OCI-LY7 (cell line): ENCODE data around the gene ULBP3. TPM values are rescaled to one million over a fixed set of nuclear protein-coding genes. Genes with fewer than 3 reads are reported as not detected.
A peak's percentile ranks its signal among the peaks of the same experiment; 100 is the strongest.

Experiments
- BruUV-seq: library from RNA; stranded (reverse); fragments of 400-500 nt; replicated peaks from 2 replicates; lab custom pipeline; 2021; lab: Mats Ljungman, UMichigan
- CTCF ChIA-PET: fragments of 300-600 bp; sonication (Branson Sonifier 250); formaldehyde crosslinking; loops from one replicate; lab custom pipeline; 2022; ENCODE audit warnings: antibody characterized with exemption; ENCODE audit not compliant: unreplicated experiment; lab: Charles Lee
- POLR2A ChIA-PET: fragments of 300-600 bp; sonication (Branson Sonifier 250); formaldehyde crosslinking; loops from one replicate; lab custom pipeline; 2022; ENCODE audit warnings: antibody characterized with exemption; lab: Charles Lee
- DNase-seq: peaks from one replicate; pipeline ENCODE4 v3.0.0-alpha.2; 2015; ENCODE audit warnings: low spot score
- H2AFZ ChIP-seq: fragments of 200-600 bp; sonication (generic), shearing (Covaris generic); 2 replicates; pipeline ENCODE4 v1.6.1; 2014; ENCODE audit warnings: mild to moderate bottlenecking, antibody characterized with exemption, low read length, moderate library complexity
- H3K27ac ChIP-seq: fragments of 200-600 bp; sonication (generic); 2 replicates; pipeline ENCODE4 v1.5.1; 2014; ENCODE audit warnings: mixed run types, low read depth, mild to moderate bottlenecking, moderate library complexity, low read length, inconsistent platforms; ENCODE audit not compliant: poor library complexity, severe bottlenecking
- H3K36me3 ChIP-seq: fragments of 200-600 bp; sonication (generic); 2 replicates; pipeline ENCODE4 v1.6.1; 2014; ENCODE audit warnings: mild to moderate bottlenecking, antibody characterized with exemption, low read length, moderate library complexity, mixed read lengths; ENCODE audit not compliant: insufficient read depth
- H3K4me1 ChIP-seq: fragments of 200-600 bp; sonication (generic); 2 replicates; pipeline ENCODE4 v1.5.1; 2014; ENCODE audit warnings: mild to moderate bottlenecking, low read length; ENCODE audit not compliant: insufficient read depth, poor library complexity, severe bottlenecking
- H3K4me2 ChIP-seq: fragments of 200-600 bp; sonication (generic); 2 replicates; pipeline ENCODE4 v1.6.1; 2014; ENCODE audit warnings: mild to moderate bottlenecking, low read length
- H3K4me3 ChIP-seq: fragments of 200-600 bp; sonication (generic); 2 replicates; pipeline ENCODE4 v1.5.1; 2014; ENCODE audit warnings: mild to moderate bottlenecking, low read depth, low read length; ENCODE audit not compliant: poor library complexity, severe bottlenecking
- H3K79me2 ChIP-seq: fragments of 200-600 bp; sonication (generic); 2 replicates; pipeline ENCODE4 v1.6.1; 2016; ENCODE audit warnings: low read depth, mild to moderate bottlenecking, low read length, moderate library complexity, mixed read lengths; ENCODE audit not compliant: insufficient read depth
- H3K9me2 ChIP-seq: fragments of 200-600 bp; sonication (generic); 2 replicates; pipeline ENCODE4 v1.6.1; 2016; ENCODE audit warnings: mild to moderate bottlenecking, low read length, mixed read lengths; ENCODE audit not compliant: insufficient read depth
- H3K9me3 ChIP-seq: fragments of 200-600 bp; sonication (generic); 2 replicates; pipeline ENCODE4 v1.6.1; 2014; ENCODE audit warnings: mild to moderate bottlenecking, mixed run types, low read length, mixed read lengths
- H4K20me1 ChIP-seq: fragments of 200-600 bp; sonication (generic); 2 replicates; pipeline ENCODE4 v1.6.1; 2014; ENCODE audit warnings: mild to moderate bottlenecking, antibody characterized with exemption, low read length, moderate library complexity, mixed read lengths; ENCODE audit not compliant: insufficient read depth
- CTCF ChIP-seq: fragments of 200-600 bp; sonication (generic); conservative IDR thresholded peaks from 2 replicates; pipeline ENCODE4 v1.5.1; 2014; ENCODE audit warnings: mild to moderate bottlenecking, antibody characterized with exemption, low read length, moderate library complexity, mixed read lengths
- EZH2phosphoT487 ChIP-seq: fragments of 200-600 bp; sonication (generic); IDR thresholded peaks from 2 replicates; pipeline ENCODE4 v1.6.1; 2018; ENCODE audit warnings: low read depth, borderline replicate concordance, mild to moderate bottlenecking, mixed run types, antibody characterized with exemption, low read length, moderate library complexity, mixed read lengths
- intact Hi-C: fragments of 100-400 bp; cut with micrococcal nuclease; formaldehyde crosslinking; loops from one replicate; pipeline ENCODE4 v1.10.0; 2022; ENCODE audit not compliant: unreplicated experiment
- total RNA-seq, 2 experiments: library from RNA; depleted of rRNA in 1 of 2; stranded (reverse); fragments of >200 nt in 1 of 2; shearing (Covaris generic) in 1 of 2; gene quantifications; 2 replicates each; pipeline ENCODE4 v1.2.3, GENCODE V29; 2014 to 2022

ULBP3 gene
- total RNA-seq, 2 experiments from 2014 or later: 3.5 to 4.3 TPM

GRCh38 chr6:150081702-150082101 is 12.8 kb upstream of the ULBP3 start:
- ChIA-PET CTCF (interaction anchor here (0.6 to 3.3 kb wide), 4 partner anchors 11 to 99 kb away, joined by 3 to 10 read pairs (median 6); no protein-coding TSS in a partner anchor), POLR2A (interaction anchor here (0.6 to 1.6 kb wide), 4 partner anchors 56 to 533 kb away, joined by 3 to 7 read pairs (median 4); no protein-coding TSS in a partner anchor)
- Histone ChIP-seq H2AFZ (no peak overlapping the region), H3K9me2 (no peaks in the 10 kb centered on the region), H3K27ac (no peak overlapping the region), H3K4me1 (no peaks in the 10 kb centered on the region), H3K79me2 (no peaks in the 10 kb centered on the region), H3K9me3 (no peaks in the 10 kb centered on the region), H3K4me3 (no peak overlapping the region), H3K4me2 (no peak overlapping the region), H3K36me3 (no peaks in the 10 kb centered on the region), H4K20me1 (no peaks in the 10 kb centered on the region)
- BruUV-seq: no TSS peak
- DNase-seq: no peak
- no peak for TF ChIP-seq CTCF
- TF ChIP-seq EZH2phosphoT487: no peak
- intact Hi-C loops: loop anchor here (10.0 kb wide), 1 partner anchor 513 kb away; the partner anchor contains the start of gene PLEKHG1

DNA sequence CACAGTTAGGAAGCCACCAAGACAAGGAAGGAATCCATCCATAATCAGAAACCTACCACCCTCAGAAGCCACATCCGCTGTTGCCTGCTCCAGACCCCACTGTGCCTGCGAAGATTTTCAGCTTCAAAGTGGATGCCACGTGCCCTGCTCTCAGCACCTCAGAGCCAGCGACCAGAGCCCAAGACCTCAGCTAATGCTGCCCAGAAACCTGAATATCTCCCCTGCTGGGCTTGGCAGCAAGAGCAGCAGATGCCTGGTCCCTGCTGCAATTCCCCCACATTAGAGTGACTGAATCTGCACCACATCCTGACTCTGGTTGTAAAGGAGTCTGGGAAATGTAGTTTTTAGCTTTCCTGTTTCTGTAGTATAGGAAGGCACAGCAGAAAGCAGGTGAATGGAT is 10.7 kb upstream of the ULBP3 start:
- CTCF ChIA-PET: interaction anchor here (1.0 to 3.3 kb wide), 2 partner anchors 8 to 316 kb away, joined by 5 to 10 read pairs; no protein-coding TSS in a partner anchor
- TF ChIP-seq CTCF: no peak
- TF ChIP-seq EZH2phosphoT487: no peak
- no peaks in the 10 kb centered on the region for H3K36me3 ChIP-seq
- H3K4me1 ChIP-seq: no peaks in the 10 kb centered on the region
- no peaks in the 10 kb centered on the region for H3K9me3 ChIP-seq
- no peaks in the 10 kb centered on the region for H3K9me2 ChIP-seq
- no peaks in the 10 kb centered on the region for H4K20me1 ChIP-seq
- POLR2A ChIA-PET: interaction anchor here (0.5 to 1.2 kb wide), 3 partner anchors 95 to 739 kb away, joined by 3 to 5 read pairs (median 4); no protein-coding TSS in a partner anchor
- intact Hi-C loops: loop anchor here (1.0 to 10.0 kb wide), 4 partner anchors 110 to 515 kb away; partner anchors contain the start of gene PLEKHG1
- H3K4me2 ChIP-seq: no peak overlapping the region
- no peak overlapping the region for H3K27ac ChIP-seq
- no peaks in the 10 kb centered on the region for H3K79me2 ChIP-seq
- H2AFZ ChIP-seq: no peak overlapping the region
- H3K4me3 ChIP-seq: no peak overlapping the region
- no TSS peak for BruUV-seq
- peak; percentile 24 for DNase-seq

GRCh38 chr6:150078788-150079187 is 9.9 kb upstream of the ULBP3 start:
- Histone ChIP-seq H3K4me3 (no peak overlapping the region), H3K79me2 (no peaks in the 10 kb centered on the region), H4K20me1 (no peaks in the 10 kb centered on the region), H3K9me2 (no peaks in the 10 kb centered on the region), H3K36me3 (no peaks in the 10 kb centered on the region), H3K27ac (no peak overlapping the region), H3K4me2 (no peak overlapping the region), H3K4me1 (no peaks in the 10 kb centered on the region), H3K9me3 (no peaks in the 10 kb centered on the region), H2AFZ (no peak overlapping the region)
- intact Hi-C loops: no loop called here
- CTCF ChIA-PET: no interaction called here
- POLR2A ChIA-PET: no interaction called here
- BruUV-seq: no TSS peak
- TF ChIP-seq EZH2phosphoT487 (no peak), CTCF (no peak)
- DNase-seq: no peak
